Body of pancreas (tissue), 4 donors: Measurements from ENCODE around the gene AK2.

Source experiments
- POLR2A ChIP-seq, 3 donors: fragments of 450-650 bp; IDR thresholded peaks; one replicate each; pipeline ENCODE4 v1.6.1; 2016; ENCODE audit warnings: antibody characterized with exemption in 3 of 3, mild to moderate bottlenecking in 2 of 3
- TF ChIP-seq, protein P1 (sequence below), 7 experiments: fragments of 450-650 bp in 4 of 7; fragments of 200-600 bp in 3 of 7; sonication (generic) in 3 of 7; IDR thresholded peaks; one replicate each; pipeline ENCODE4 v1.5.1; 2016 to 2019; ENCODE audit warnings: antibody characterized with exemption in 7 of 7

DNA sequence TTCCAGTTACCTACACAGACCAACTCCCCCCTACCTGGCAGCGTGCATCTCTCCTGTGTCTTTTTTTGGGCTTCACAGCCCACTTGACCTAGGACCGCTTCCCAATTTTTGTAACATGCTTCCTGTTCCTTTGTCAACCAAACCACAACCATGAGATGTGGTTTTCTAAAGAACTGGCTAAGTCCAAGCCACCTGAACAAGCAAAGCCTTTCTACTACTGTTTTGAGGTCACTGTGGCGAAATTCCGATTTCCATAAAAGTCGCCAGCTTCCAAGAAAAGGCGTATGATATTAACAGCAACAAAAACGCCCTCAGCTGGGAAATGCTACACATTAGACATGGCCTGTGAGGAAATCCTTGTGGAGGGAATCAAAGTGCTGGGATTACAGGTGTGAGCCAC is 12.7 kb upstream of the AK2 start:
- TF ChIP-seq, protein P1, sequence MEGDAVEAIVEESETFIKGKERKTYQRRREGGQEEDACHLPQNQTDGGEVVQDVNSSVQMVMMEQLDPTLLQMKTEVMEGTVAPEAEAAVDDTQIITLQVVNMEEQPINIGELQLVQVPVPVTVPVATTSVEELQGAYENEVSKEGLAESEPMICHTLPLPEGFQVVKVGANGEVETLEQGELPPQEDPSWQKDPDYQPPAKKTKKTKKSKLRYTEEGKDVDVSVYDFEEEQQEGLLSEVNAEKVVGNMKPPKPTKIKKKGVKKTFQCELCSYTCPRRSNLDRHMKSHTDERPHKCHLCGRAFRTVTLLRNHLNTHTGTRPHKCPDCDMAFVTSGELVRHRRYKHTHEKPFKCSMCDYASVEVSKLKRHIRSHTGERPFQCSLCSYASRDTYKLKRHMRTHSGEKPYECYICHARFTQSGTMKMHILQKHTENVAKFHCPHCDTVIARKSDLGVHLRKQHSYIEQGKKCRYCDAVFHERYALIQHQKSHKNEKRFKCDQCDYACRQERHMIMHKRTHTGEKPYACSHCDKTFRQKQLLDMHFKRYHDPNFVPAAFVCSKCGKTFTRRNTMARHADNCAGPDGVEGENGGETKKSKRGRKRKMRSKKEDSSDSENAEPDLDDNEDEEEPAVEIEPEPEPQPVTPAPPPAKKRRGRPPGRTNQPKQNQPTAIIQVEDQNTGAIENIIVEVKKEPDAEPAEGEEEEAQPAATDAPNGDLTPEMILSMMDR (IDR thresholded peaks at IDR 0.05) = no peak
- TF ChIP-seq POLR2A (IDR thresholded peaks at IDR 0.05) = no peak
